HCT116 (cell line): Measurements from ENCODE around the gene SLC35G6. TPM values are rescaled to one million over a fixed set of nuclear protein-coding genes. Genes with fewer than 3 reads are reported as not detected.

ENCODE experiments used
- ATAC-seq: fragments of 200-7000 bp; cut with Tn5 transposase; 2 replicates; pipeline ENCODE4 v1.9.1; 2020; ENCODE audit warnings: mild to moderate bottlenecking, moderate library complexity
- BruUV-seq: library from RNA; stranded (reverse); fragments of 400-500 nt; replicated peaks from 2 replicates; lab custom pipeline; 2021; lab: Mats Ljungman, UMichigan
- CTCF ChIA-PET: fragments of 300-600 bp; sonication (Branson Sonifier 250); formaldehyde crosslinking; loops from one replicate; lab custom pipeline; 2021; ENCODE audit warnings: antibody characterized with exemption; lab: Charles Lee
- POLR2A ChIA-PET: fragments of 300-600, 350-600 bp; sonication (Branson Sonifier 250); formaldehyde crosslinking; loops from one replicate; lab custom pipeline; 2021; ENCODE audit warnings: antibody characterized with exemption; lab: Charles Lee
- RAD21 ChIA-PET, 2 experiments: fragments of 300-600 bp; sonication (Branson Sonifier 250); formaldehyde crosslinking; loops; one replicate each; lab custom pipeline; 2023; ENCODE audit warnings: low total read pairs in 2 of 2; ENCODE audit not compliant: uncharacterized antibody in 2 of 2, unreplicated experiment in 2 of 2, low non-redundant PET in 1 of 2; lab: Charles Lee
- DNase-seq: peaks from one replicate; pipeline ENCODE4 v3.0.0-alpha.2; 2010; ENCODE audit warnings: low read depth, low spot score
- H2AFZ ChIP-seq: fragments of 200-600 bp; shearing (Covaris generic), sonication (generic); 2 replicates; pipeline ENCODE4 v1.6.1; 2017; ENCODE audit warnings: low read depth, mixed run types, mixed read lengths, antibody characterized with exemption, low read length; ENCODE audit not compliant: poor library complexity, severe bottlenecking
- H3K27ac ChIP-seq: 2 replicates; pipeline ENCODE4 v1.5.1; 2012; ENCODE audit warnings: low read depth, low read length
- H3K27me3 ChIP-seq: fragments of 200-600 bp; sonication (generic); 2 replicates; pipeline ENCODE4 v1.6.1; 2016; ENCODE audit warnings: mixed run types, low read length, mixed read lengths; ENCODE audit not compliant: insufficient read depth
- H3K36me3 ChIP-seq, 2 experiments: fragments of 200-500 bp in 1 of 2; fragments of 200-600 bp in 1 of 2; sonication (Bioruptor generic) in 1 of 2; sonication (generic) in 1 of 2; 2 replicates each; pipeline versions ENCODE4 v1.5.1 to v1.6.1; 2014 to 2016; ENCODE audit warnings: low read length in 2 of 2, inconsistent platforms in 1 of 2, mixed read lengths in 1 of 2, mixed run types in 1 of 2; ENCODE audit not compliant: insufficient read depth in 2 of 2, control insufficient read depth in 1 of 2
- H3K4me1 ChIP-seq, 2 experiments: fragments of 200-600 bp in 1 of 2; sonication (generic) in 1 of 2; 2 replicates each; pipeline versions ENCODE4 v1.5.1 to v1.6.1; 2012 to 2017; ENCODE audit warnings: low read length in 2 of 2, inconsistent platforms in 1 of 2, mild to moderate bottlenecking in 1 of 2, mixed read lengths in 1 of 2, mixed run types in 1 of 2, moderate library complexity in 1 of 2; ENCODE audit not compliant: insufficient read depth in 2 of 2, control insufficient read depth in 1 of 2
- H3K4me2 ChIP-seq: fragments of 200-600 bp; sonication (generic); 2 replicates; pipeline ENCODE4 v1.6.1; 2017; ENCODE audit warnings: mixed run types, low read length, mixed read lengths
- H3K4me3 ChIP-seq, 2 experiments: fragments of 200-600 bp in 1 of 2; sonication (generic) in 1 of 2; replicated peaks in 1 of 2; 2 replicates each; pipeline ENCODE4 v1.5.1; 2011 to 2016; ENCODE audit warnings: low read length in 2 of 2, control low read depth in 1 of 2, low read depth in 1 of 2, mild to moderate bottlenecking in 1 of 2, mixed read lengths in 1 of 2, mixed run types in 1 of 2
- H3K79me2 ChIP-seq: fragments of 200-600 bp; sonication (generic); 2 replicates; pipeline ENCODE4 v1.6.1; 2017; ENCODE audit warnings: mild to moderate bottlenecking, mixed run types, low read length, moderate library complexity, mixed read lengths; ENCODE audit not compliant: insufficient read depth
- H3K9ac ChIP-seq: fragments of 200-600 bp; sonication (generic); 2 replicates; pipeline ENCODE4 v1.6.1; 2016; ENCODE audit warnings: low read length, mixed read lengths
- H3K9me2 ChIP-seq: fragments of 200-600 bp; sonication (generic), shearing (Covaris generic); 2 replicates; pipeline ENCODE4 v1.6.1; 2017; ENCODE audit warnings: mixed run types, mild to moderate bottlenecking, moderate library complexity; ENCODE audit not compliant: insufficient read depth
- H3K9me3 ChIP-seq, 2 experiments: fragments of 200-500 bp in 1 of 2; fragments of 200-600 bp in 1 of 2; sonication (Bioruptor generic) in 1 of 2; sonication (generic) in 1 of 2; 2 replicates each; pipeline ENCODE4 v1.6.1; 2014 to 2017; ENCODE audit warnings: low read length in 2 of 2, mixed read lengths in 2 of 2, inconsistent platforms in 1 of 2, low read depth in 1 of 2, mild to moderate bottlenecking in 1 of 2, mixed run types in 1 of 2, moderate library complexity in 1 of 2; ENCODE audit not compliant: control insufficient read depth in 1 of 2, insufficient read depth in 1 of 2
- H4K20me1 ChIP-seq: fragments of 200-600 bp; sonication (generic), shearing (Covaris generic); 2 replicates; pipeline ENCODE4 v1.6.1; 2017; ENCODE audit warnings: mixed run types, mild to moderate bottlenecking, moderate library complexity; ENCODE audit not compliant: insufficient read depth
- ELF1 ChIP-seq: IDR thresholded peaks from 2 replicates; pipeline ENCODE4 v1.6.1; 2012; ENCODE audit warnings: low read depth, borderline replicate concordance
- POLR2AphosphoS5 ChIP-seq: IDR thresholded peaks from 2 replicates; pipeline ENCODE4 v1.6.1; 2011; ENCODE audit warnings: mild to moderate bottlenecking, low read depth, low read length, moderate library complexity
- SIN3A ChIP-seq: IDR thresholded peaks from 2 replicates; pipeline ENCODE4 v1.6.1; 2012; ENCODE audit warnings: low read depth
- SP1 ChIP-seq: IDR thresholded peaks from 2 replicates; pipeline ENCODE4 v1.6.1; 2012; ENCODE audit warnings: low read depth
- SRF ChIP-seq: IDR thresholded peaks from 2 replicates; pipeline ENCODE4 v1.6.1; 2012; ENCODE audit warnings: low read depth
- ZFX ChIP-seq: fragments of 450-650 bp; IDR thresholded peaks from 2 replicates; pipeline ENCODE4 v1.6.1; 2017
- intact Hi-C: fragments of 100-400 bp; cut with micrococcal nuclease; formaldehyde crosslinking; loops from 2 replicates; pipeline ENCODE4 v1.10.0; 2022
- total RNA-seq: library from RNA; stranded (reverse); gene quantifications from one replicate; pipeline ENCODE4 v1.2.1, GENCODE V29; 2021; ENCODE audit not compliant: unreplicated experiment

Gene SLC35G6
- total RNA-seq, 1 experiment from 2014 or later, result not detected

DNA sequence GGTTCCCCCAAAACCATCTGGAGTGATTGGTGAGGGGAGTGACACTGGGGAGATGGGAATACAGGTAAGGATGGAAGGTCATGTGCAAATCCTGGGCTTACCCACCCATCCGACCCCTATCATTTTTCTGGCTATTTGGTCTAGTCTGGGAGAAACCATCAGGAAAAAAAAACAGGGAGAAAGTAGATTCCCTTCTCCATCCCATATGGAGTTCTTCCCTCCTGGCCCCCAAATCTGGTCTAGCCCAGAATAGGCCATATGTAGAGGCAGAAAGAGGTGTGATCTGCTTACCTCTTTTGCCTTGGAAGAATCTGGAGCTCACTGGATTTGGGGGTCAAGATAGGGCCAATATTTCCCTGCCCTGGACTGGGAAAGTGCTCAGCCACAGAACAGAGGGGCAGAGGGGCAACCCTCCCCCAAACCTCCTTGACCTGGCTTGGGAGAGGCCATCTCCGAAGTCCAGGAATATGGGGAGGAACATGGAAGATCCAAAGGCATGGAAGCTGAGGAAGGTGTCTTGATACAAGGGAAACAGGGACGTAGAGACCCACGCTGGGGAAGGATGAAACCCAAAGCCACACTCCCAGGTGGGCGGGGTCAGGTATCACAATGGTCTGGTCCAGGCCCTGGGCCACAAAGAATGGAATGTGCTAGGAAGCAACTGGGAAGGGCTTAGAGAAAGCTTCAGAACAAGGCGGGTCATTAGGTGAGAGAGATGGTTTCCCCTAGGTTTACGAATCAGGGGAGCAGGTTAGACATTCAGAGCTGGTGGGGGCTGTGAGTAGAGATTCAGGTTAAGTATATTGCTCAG is 20.2 kb upstream of the SLC35G6 start:
- Histone ChIP-seq H3K4me2 (no peak overlapping the region), H2AFZ (no peak overlapping the region), H4K20me1 (no peaks in the 10 kb centered on the region), H3K9me3 (no peaks in the 10 kb centered on the region; a peak in 1 of 4 replicates), H3K79me2 (no peaks in the 10 kb centered on the region), H3K9ac (no peak overlapping the region), H3K4me1 (peaks cover 0 to 5% of the 10 kb centered on the region in 2 experiments; a peak in 1 of 4 replicates), H3K9me2 (no peaks in the 10 kb centered on the region), H3K36me3 (no peaks in the 10 kb centered on the region; a peak in 2 of 4 replicates), H3K27ac (no peak overlapping the region), H3K4me3 (no peak overlapping the region)
- intact Hi-C loops, result no loop called here
- DNase-seq (no peak), ATAC-seq (no peak)
- POLR2A ChIA-PET, result no interaction called here
- CTCF ChIA-PET, result no interaction called here
- RAD21 ChIA-PET, result no interaction called here
- no TSS peak for BruUV-seq
- TF ChIP-seq SP1, result no peak
- TF ChIP-seq POLR2AphosphoS5, result 0 out of 2 replicates have a peak, but pooled peaks have one; percentile 4
- no peak for TF ChIP-seq SRF
- TF ChIP-seq, all 23 proteins: peak for 1
- H3K27me3 ChIP-seq, result no peaks in the 10 kb centered on the region

DNA sequence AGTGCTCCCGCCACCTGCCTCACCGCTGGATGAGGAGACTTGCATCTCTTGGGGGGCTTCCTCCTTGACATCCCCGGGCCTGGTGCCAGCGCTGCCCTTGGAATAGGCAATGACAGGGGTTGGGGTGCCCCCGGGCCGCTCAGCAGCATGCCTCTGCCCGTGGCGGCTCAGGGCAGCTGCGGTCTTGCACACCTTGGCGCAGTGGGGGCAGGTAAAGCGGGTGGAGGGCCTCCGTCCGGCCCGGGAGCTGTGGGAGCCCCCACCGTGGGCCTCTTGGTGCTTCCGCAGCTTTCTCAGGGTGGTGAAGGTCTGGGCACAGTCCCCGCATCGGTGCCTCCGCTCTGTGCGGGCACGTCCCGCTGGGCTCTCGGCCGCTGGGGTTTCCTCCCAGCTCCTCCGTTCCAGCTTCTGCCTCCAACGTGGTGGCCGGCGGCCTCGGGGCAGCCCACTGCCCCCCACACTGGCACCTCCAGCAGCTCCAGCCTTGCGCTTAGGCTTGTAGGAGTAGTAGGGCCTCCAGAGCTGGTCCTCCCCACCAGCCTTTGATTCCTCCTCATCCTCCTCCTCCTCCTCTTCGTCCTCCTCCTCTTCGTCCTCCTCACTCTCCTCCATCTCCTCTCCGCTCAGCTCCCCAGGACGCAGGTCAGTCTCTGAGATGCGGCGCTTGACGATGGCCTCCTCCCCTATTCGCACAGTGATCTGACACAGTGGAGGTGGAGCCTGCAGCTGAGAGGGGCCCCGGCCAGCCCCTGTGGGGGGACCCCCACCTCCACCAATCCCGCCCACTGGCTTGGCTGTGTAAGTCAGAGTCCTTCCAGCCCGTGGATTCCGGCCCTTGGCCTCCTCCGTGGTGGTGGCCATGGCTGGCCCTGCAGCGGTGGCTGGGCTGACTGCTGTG is 18.5 kb upstream of the SLC35G6 start:
- Histone ChIP-seq H3K79me2 (no peaks in the 10 kb centered on the region), H4K20me1 (no peaks in the 10 kb centered on the region), H3K36me3 (no peaks in the 10 kb centered on the region; a peak in 2 of 4 replicates), H3K27ac (no peak overlapping the region), H3K27me3 (no peaks in the 10 kb centered on the region), H2AFZ (no peak overlapping the region), H3K9me3 (no peaks in the 10 kb centered on the region), H3K9ac (no peak overlapping the region), H3K4me3 (no peak overlapping the region), H3K9me2 (no peaks in the 10 kb centered on the region), H3K4me2 (no peak overlapping the region), H3K4me1 (peaks cover 0 to 10% of the 10 kb centered on the region in 2 experiments; a peak in 2 of 4 replicates)
- intact Hi-C loops, result no loop called here
- TF ChIP-seq SP1 (no peak), SIN3A (no peak), ELF1 (no peak), ZFX (no peak)
- DNase-seq (no peak), ATAC-seq (no peak)
- ChIA-PET CTCF (no interaction called here), RAD21 (no interaction called here), POLR2A (no interaction called here)
- BruUV-seq, result no TSS peak
